HG02970 (cell line): ENCODE data around the gene SIAH2.

Experiments used
- ATAC-seq: cut with Tn5 transposase; IDR thresholded peaks from one replicate; pipeline ENCODE4 v1.9.1; 2021; ENCODE audit warnings: mild to moderate bottlenecking, moderate library complexity, moderate number of reproducible peaks; ENCODE audit not compliant: unreplicated experiment, low FRiP score

Gene SIAH2

GRCh38 chr3:150778793-150779401 lies 15.9 kb upstream of the SIAH2 start:
- no peak for ATAC-seq

- no peak for ATAC-seq
These were observed 12.1 kb upstream of the SIAH2 start for GRCh38 chr3:150775001-150775599.

GRCh38 chr3:150773616-150774192 lies 10.7 kb upstream of the SIAH2 start:
- ATAC-seq: no peak

GRCh38 chr3:150771600-150771999 lies 8.6 kb upstream of the SIAH2 start:
- no peak for ATAC-seq

- ATAC-seq: no peak
These were observed 7.7 kb upstream of the SIAH2 start for GRCh38 chr3:150770681-150771080.

GRCh38 chr3:150766742-150767141 lies 3.8 kb upstream of the SIAH2 start:
- no peak for ATAC-seq

- no peak for ATAC-seq
These were observed 3.2 kb upstream of the SIAH2 start for GRCh38 chr3:150765949-150766720.

GRCh38 chr3:150764967-150765366 lies 2.0 kb upstream of the SIAH2 start:
- no peak for ATAC-seq

- ATAC-seq: no peak
These were observed 1.6 kb upstream of the SIAH2 start for GRCh38 chr3:150764566-150764965.

GRCh38 chr3:150763841-150764483 lies 993 bp upstream of the SIAH2 start:
- ATAC-seq: no peak

- ATAC-seq: no peak
These were observed 277 bp downstream of the SIAH2 start for GRCh38 chr3:150762662-150763121.

GRCh38 chr3:150761831-150762661 lies 923 bp downstream of the SIAH2 start:
- no peak for ATAC-seq

GRCh38 chr3:150760431-150761200 lies 2.4 kb downstream of the SIAH2 start:
- ATAC-seq: no peak

- ATAC-seq: no peak
These were observed 3.0 kb downstream of the SIAH2 start for GRCh38 chr3:150759947-150760346.

- ATAC-seq: no peak
These were observed 3.6 kb downstream of the SIAH2 start for GRCh38 chr3:150759319-150759718.

- ATAC-seq: no peak
These were observed 5.2 kb downstream of the SIAH2 start for GRCh38 chr3:150757768-150758167.

- no peak for ATAC-seq
These were observed 5.6 kb downstream of the SIAH2 start for GRCh38 chr3:150757364-150757763.

- ATAC-seq: no peak
These were observed 6.4 kb downstream of the SIAH2 start for GRCh38 chr3:150756491-150757059.

- ATAC-seq: no peak
These were observed 7.1 kb downstream of the SIAH2 start for GRCh38 chr3:150755902-150756301.
